Measurements from ENCODE around the gene SAP130. TPM values are rescaled to one million over a fixed set of nuclear protein-coding genes. Genes with fewer than 3 reads are reported as not detected.

Gene SAP130
- total and polyA plus RNA-seq, 2 of the 4 experiments (the other 2 are of a cell fraction): 6.1 to 17.1 TPM

GRCh38 chr2:127996160-127996559 is 31.7 kb downstream of the SAP130 start:
- Histone ChIP-seq H4K8ac (ENCODE audit: low read depth in 2 of 2, low read length in 2 of 2) (no peak overlapping the region), H3K4me3 (ENCODE audit: insufficient read depth, low read depth, low read length) (no peak overlapping the region), H3K4me1 (ENCODE audit: control insufficient read depth, insufficient read depth, low read length) (no peaks in the 10 kb centered on the region), H2AK5ac (ENCODE audit: low read depth, low read length) (no peak overlapping the region), H2BK15ac (ENCODE audit: low read depth, low read length) (no peak overlapping the region), H4K5ac (ENCODE audit: low read depth, low read length) (no peak overlapping the region), H3K18ac (ENCODE audit: low read depth, low read length) (no peak overlapping the region), H3K9me1 (ENCODE audit: insufficient read depth, low read length) (no peaks in the 10 kb centered on the region), H3K23ac (ENCODE audit: low read depth, low read length) (no peak overlapping the region), H2AK9ac (replicated peaks; ENCODE audit: low read depth, low read length, poor library complexity) (no peak overlapping the region), H2AFZ (replicated peaks; ENCODE audit: low read length, poor library complexity) (no peak overlapping the region), H3K14ac (replicated peaks; ENCODE audit: low read depth, low read length) (no peak overlapping the region), H3K9me3 (ENCODE audit: control insufficient read depth, insufficient read depth, low read length) (no peaks in the 10 kb centered on the region), H3K27me3 (ENCODE audit: control insufficient read depth, insufficient read depth, low read length) (no peaks in the 10 kb centered on the region), H3K36me3 (ENCODE audit: control insufficient read depth, insufficient read depth, low read length) (peaks cover 41% of the 10 kb centered on the region), H2BK5ac (ENCODE audit: low read depth, low read length, poor library complexity, severe bottlenecking) (no peak overlapping the region), H4K20me1 (ENCODE audit: insufficient read depth, low read length) (no peaks in the 10 kb centered on the region), H3K56ac (ENCODE audit: extremely low read depth, insufficient read depth, low read length) (no peak overlapping the region), H3K9ac (ENCODE audit: low read depth, low read length) (no peak overlapping the region), H3K4ac (ENCODE audit: low read depth, low read length) (no peak overlapping the region), H4K91ac (ENCODE audit: insufficient read depth, low read depth, low read length) (no peak overlapping the region), H2BK120ac (ENCODE audit: low read depth, low read length) (no peak overlapping the region), H3K27ac (ENCODE audit: insufficient read depth, low read length) (no peak overlapping the region), H2BK20ac (ENCODE audit: low read depth, low read length) (no peak overlapping the region), H3K79me1 (ENCODE audit: low read depth in 1 of 2, low read length in 2 of 2) (peaks cover 0 to 3% of the 10 kb centered on the region in 2 experiments; a peak in 1 of 4 replicates), H3K4me2 (ENCODE audit: low read depth, low read length) (no peak overlapping the region)
- dilution Hi-C loops (cut with HindIII; ENCODE audit: low sequenced_read_pairs, unreplicated experiment) (no loop called here), intact Hi-C loops (cut with micrococcal nuclease) (no loop called here), in situ Hi-C loops (cut with MboI; ENCODE audit: low sequenced_read_pairs) (loop anchor here (25.0 kb wide), 1 partner anchor 709 kb away; the partner anchor contains the start of gene ERCC3)
- ChIA-PET POLR2A (ENCODE audit: unreplicated experiment) (no interaction called here), CTCF (no interaction called here)
- TF ChIP-seq CHD1 (IDR thresholded peaks at IDR 0.05; ENCODE audit: low read depth, low read length) (no peak), NFE2L2 (IDR thresholded peaks at IDR 0.05; ENCODE audit: low read depth, low read length) (no peak), RAD21 (IDR thresholded peaks at IDR 0.05; ENCODE audit: low read length) (no peak), RCOR1 (IDR thresholded peaks at IDR 0.05; ENCODE audit: insufficient replicate concordance, low read length) (no peak), MAFK (IDR thresholded peaks at IDR 0.05; ENCODE audit: low read depth, low read length) (peak; percentile 80), BHLHE40 (IDR thresholded peaks at IDR 0.05; ENCODE audit: low read depth, low read length) (no peak), MXI1 (IDR thresholded peaks at IDR 0.05; ENCODE audit: borderline replicate concordance, low read depth, low read length) (no peak)
- WGBS, 2 experiments (ENCODE audit: extremely low coverage in 2 of 2, insufficient read length in 1 of 2): 98% methylated on average over 6 of the region's 9 CpGs; no CpG with 5 or more reads in 1 of the 2 experiments
- BruUV-seq (replicated peaks): no TSS peak
- DNase-seq: no peak
- no peak for ATAC-seq (ENCODE audit: low read depth)

Data from IMR-90 (cell line).